HG03108 (cell line): ENCODE measurements around the gene TMEM63C.

Experiments used
- ATAC-seq: cut with Tn5 transposase; IDR thresholded peaks from one replicate; pipeline ENCODE4 v1.9.1; 2021; ENCODE audit warnings: moderate library complexity; ENCODE audit not compliant: unreplicated experiment

TMEM63C gene

DNA sequence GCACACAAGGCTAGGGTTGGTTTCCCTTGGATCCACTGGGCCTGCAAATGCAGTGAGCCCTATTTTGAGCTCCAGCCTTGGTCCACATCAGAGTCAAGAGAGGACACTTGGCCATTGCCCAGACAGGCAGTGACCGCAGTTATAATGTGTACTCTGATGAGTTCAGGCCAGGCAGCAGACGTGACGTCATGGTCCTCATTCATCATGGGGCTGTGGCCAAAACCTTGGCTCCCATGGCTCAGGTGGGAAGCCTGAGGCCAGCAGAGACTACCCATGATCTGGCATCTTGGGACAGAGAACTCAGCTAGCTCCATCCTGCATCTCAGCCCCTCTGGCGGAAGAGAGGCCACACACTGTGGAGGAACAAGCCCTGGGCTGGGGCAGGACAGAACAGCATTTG, 16.4 kb downstream of the TMEM63C start:
- ATAC-seq: no peak

DNA sequence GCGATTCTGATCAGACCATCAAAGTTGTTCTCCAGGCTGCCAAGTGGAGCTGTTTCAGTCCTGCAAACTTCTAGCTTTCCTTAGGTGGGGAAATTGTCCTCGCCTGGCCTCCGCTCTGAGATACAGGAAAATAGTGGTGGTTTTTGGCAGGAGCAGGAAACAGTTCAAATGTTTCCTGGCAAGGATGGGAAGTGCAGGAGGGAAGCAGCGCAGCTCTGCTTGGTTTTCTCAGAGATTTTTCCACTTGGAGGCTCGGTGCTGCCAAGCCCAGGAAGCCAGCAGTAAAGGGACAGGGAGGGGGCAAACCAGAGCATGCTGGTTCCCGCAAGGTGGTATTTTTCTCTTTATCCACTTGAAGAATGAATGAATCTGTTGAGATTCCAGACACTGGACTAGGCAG, 17.0 kb downstream of the TMEM63C start:
- ATAC-seq: no peak

DNA sequence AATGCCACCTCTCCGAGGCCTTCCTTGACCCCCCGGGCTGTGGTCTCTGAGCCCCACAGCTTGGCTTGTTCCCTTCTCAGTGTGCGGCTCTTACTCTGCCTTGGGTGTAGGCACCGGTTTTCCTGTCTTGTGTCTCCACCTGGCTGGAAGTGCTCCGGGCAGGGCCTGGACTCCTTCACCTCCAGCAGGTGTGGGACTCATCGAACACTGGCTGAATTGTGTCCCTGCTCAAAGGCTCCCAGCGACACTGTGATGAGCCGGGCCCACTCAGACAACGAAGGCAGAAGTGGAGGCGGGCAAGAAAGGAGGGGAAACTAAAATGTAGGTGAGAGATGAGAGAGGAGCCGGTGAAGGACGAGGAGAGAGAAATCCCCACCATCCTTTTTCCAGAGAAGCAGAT, 18.0 kb downstream of the TMEM63C start:
- no peak for ATAC-seq

DNA sequence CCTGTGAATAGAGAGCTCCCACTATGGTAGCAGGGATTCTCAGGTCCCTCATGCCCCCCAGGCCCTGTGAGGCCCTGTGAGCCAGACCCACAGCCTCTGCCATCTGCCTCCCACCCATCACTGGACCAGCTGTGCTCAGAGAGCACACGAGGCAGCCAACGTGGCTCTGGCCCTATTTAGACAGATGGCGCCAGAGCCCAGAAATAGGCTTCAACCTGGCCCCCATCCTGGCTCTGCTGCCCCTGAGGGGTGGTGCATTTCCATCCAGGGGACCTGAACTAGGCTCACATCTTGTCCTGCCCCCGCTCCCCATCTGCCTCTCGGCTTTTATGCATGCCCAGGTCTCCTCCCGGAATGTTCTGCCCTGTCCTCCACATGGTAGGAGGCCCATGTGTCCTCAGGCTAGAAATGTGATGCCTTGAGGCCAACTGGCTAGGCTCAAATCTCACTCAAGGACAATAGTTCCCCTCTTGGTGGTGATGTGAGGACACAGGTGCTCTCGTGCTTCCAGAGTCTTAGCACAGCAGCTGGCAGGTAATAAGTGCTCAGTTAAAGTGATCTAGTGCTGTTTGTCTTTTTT, 18.9 kb downstream of the TMEM63C start:
- no peak for ATAC-seq

DNA sequence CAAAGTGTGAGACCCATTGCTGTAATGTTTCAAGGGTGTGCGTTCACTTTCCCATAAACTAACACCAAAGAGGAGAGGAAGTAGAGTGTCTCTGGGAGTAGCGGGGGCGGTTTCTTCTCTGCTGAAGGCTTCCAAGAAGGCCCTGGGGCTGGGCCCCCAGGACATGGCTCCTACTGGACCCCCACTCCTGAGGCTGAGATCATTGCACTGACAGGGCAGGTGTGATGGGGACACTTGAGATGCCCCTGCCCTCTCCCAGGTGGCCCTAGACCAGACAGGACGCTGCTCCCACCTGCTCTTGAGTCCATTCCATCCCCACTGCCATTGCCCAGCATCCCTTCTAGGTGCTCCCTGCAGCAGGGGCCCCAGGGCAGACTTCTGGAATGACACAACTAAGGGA, 20.1 kb downstream of the TMEM63C start:
- no peak for ATAC-seq

DNA sequence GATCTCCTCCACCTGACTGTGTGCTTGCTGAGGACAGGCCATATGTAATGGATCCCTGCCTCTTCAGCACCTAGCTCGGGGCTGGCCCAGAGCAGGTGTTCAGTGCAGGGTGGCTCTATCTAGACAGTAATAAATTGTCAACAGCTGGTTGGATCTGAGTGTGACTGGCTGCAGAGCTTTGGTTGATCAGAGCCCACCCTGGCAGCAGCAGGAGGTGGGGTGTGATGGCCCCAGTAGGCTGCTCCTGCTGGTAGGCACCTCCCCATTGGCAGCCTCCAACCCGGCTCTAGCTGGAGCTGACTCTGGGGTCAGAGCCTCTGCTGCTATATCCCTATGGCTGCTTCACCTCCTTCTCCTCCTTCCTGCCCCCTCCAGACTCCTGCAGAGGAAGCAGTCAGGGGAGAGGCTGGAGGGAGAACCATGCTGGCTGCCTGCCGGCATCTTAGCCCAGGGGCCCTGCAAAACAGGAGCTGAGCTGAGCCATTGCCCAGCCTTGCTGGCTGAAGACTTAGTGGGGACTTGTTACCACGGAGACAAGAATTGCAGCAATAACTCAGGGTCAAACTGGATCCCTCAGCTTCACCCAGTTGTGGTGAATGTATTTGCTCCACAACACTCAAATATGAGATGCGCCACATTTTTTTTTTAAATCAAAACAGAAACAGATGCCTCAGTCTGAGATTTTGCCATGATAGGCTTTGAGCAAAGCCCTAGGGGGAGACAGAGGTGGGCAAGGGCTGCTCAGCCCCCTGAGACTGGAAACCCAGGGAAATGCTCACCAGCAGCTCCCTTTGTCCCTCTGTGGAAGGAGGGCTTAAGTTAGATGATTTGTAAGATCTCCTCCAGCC, 22.2 kb downstream of the TMEM63C start:
- ATAC-seq: no peak

DNA sequence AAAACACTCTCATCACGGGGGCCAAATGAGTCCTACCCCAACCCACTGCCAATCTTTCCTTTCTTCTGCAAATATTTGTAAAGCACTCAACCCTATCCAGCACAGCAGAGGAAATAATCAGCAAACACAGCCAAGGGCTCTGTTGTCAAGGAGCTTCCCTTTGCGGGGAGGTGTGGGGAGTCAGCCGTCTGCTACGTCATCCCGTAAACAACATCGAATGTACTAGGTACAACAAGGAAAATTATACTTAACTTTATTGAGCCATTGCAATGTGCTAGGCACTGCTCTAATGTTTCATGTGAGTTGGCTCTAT, 22.8 kb downstream of the TMEM63C start:
- no peak for ATAC-seq

DNA sequence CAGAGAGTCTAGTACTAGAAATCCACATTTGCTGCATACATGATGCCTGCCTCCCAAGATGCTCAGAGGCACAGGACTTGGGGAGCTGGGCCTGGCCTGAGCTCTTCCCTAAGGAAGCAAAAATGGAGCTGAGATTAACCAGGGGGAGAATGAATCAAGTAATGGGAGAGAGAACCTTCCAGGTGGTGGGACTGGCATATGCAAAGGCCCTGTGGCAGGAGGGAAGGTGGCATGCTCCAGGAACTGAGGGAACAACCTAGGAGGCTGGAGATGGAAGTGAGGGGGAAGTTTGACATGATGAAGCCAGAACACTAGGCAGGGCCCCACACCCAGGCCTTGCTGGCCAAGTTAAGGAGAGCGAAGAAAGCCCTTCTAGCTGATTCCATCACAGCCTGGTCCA, 23.3 kb downstream of the TMEM63C start:
- ATAC-seq: no peak

DNA sequence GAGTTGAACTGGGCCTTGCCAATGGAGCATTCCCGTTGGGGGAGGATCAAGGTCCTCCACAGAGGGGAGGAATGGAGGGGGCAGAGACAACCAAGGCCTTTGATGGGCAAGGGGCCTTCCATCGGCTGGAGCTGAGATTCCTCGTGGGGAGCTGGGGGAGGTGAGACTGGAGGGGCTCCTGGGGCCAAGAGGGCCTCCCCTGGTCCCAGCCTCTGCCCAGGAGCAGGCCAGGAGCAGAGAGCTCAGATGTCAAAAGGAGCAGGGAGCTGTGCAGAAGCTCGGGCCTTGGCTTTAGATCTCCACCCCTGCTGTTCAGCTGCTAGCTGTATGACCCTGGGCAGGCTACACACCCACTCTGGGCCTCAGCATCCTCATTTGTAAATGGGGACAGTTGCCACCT, 24.0 kb downstream of the TMEM63C start:
- no peak for ATAC-seq

DNA sequence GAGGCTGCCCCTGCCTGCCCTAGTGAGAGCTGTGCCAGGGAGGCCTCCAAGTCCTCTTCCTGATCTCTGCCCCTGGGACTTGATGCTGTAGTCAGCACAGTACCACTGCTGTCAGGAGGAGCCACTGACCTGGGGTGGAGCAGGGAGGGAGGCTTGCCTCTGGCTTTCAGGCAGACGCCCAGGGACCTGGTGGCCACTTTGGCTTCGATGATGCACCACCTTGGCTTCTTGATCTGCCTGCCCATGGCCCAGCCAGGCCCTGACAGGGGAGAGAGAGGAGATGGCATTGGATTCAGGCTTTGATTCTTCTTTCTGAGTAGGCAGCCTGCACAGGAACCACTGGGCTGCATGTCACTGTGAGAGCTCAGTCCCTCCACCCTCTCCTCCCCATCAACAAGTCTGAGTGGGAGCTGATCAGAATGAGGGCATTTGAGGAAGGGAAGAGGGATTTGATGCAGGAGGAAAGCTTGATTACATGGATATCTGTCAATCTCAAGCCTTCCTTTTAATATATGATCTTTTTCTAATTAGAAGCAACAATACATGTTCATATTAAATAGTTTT, 24.7 kb downstream of the TMEM63C start:
- no peak for ATAC-seq

DNA sequence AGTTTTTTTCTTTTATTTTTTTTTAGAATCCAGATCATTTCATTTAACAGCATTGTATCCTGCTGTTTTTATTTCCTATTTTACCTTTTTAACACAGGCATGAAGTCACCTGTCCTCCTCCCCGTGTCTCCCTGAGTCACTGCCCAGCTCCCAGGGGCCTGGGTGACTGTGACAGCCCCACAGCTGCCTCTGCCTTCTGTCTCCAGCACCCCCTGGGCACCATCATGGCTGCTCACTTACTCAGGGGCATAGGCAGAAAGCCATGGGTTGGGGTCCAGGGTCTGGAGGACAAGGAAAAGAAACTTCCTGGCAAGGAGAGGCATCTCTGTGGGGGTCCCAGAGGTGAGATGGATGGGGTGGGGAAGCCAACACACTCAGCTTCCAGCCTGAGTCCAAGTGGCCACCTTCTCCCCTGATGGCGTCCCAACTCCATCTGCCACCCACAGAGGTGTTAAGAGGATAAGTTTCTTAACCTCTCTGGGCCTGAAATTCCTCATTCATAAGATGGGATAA, 25.3 kb downstream of the TMEM63C start:
- no peak for ATAC-seq

DNA sequence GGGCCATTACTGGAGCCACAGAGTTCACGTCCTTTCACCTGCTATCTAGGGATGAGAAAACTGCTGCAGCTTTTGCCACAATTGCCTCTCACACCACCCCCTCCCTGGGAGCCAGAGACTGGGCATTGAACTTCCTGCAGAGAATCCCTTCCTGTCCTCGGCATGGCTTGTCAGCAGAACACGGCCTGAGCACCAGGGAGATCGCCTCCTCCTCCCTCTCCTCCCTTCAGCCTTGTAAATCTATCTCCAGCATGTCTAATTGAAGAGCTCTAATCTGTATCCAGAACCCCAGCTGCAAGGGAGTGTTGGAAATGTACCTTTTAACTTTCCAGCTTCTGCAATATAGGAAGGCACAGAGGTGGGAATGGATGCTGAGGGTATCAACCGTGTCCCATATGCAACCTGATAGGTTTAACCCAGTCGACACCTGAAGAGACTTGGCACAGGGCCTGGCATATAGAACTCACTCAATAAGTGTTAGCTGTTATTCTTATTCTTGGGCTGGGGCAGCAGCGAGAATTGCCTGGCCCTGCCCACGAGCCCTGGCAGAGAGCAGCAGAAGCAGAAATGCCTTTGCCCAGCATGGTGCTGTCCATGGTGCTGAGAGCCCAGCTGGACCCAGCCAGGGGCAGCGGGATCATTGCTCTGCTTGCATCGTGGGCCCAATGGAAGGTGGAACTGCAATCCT, 26.8 kb downstream of the TMEM63C start:
- no peak for ATAC-seq

DNA sequence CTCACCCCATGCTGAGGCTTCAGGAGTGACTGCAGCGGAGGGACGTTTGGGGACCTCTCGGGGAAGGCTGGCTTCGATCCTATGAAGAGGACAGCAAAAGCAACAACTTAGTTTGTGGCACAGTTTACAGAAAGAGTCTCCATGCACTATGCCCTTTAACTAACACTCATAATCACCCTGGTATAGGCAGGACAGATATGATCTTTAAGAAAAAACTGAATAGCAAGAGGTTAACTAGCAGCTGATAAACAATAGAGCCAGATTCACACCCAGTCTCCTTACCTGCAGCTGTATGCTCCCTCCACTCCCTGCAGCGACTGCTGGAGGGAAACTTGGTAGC, 27.4 kb downstream of the TMEM63C start:
- no peak for ATAC-seq

DNA sequence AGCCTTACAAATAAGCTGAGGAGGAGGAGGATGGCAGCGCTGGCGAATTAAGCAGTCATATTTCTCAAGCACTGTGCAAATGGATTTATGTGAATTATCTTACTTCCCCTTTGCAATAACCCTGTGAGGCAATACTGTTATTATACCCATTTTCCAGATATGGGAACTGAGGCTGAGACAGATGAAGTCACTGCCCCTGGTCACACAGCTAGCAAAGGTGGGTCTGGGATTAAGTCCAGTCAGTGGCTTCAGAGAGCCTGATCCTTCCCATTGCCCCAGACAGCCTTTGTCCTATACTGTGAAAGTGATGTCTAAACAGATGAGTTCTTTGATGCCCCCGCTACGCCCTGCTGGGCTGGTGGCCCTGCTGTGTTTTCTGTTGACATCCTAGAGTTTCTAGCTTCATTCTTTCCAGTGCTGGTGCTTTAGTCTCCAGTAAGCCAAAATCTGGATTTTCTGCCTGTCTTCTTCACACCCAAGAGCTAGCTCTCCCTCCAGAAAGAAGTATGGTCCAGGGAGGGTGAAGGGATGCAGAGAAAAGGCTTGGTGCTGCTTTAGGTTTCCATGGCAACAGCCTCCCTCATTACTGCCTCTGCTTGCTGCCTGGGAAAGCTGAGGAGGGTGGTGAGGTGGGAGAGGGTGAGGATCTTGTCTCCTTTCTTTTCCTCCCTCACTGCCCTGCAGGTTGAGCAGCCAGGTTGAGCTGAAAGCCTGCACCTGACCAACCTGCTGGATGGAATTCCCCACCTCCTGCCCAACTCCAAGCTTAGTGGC, 30.7 kb downstream of the TMEM63C start:
- no peak for ATAC-seq

DNA sequence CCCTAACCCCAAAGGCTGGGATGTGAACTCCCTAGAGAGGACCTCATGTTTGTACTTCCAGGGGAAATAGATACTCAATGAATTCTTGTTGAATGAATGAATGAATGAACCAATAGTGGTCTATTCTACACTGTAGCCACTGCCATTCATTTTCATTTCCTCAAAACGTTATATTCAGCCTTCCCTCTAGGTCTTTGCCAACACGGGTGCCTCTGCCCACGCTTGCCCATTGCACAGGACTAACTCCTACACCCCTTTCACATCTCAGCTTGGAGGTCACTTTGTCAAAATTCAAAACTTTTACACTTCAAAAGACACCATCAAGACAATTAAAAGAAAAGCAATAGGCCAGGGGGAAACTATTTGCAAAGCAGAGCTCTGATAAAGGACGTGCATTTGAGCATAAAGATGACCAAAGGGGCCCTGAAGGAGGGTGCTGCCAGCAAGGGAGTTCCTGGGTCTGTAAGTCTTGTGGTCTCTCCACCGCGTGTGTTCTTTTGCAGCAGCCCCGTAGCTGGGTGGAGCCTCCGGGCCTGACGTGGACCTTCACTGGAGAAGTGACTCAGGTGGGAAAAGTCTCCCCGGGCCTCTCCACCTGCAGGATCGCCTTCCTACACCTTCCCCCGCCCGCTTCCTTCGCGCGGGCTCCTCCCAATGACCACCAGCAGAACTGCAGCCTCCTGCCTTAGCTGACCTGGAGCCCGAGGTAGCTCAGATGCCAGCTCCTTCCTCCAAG, 31.5 kb downstream of the TMEM63C start:
- no peak for ATAC-seq

DNA sequence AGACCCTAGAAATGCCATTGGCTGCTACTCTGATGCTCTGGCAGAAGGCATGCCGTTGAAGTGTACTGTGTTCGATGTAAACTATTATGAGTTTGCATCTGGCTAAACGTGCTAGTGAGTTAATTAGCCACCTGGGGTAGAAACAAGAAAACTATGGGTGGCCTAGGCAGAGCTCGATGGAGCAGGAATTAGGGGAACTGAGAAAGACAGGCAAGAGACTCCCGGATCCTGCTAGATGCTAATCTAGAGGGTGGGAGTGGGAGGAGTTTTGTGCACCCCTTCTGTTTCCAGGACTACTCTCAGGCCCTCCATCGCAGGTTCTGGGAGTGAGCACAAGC, 32.0 kb downstream of the TMEM63C start:
- no peak for ATAC-seq

DNA sequence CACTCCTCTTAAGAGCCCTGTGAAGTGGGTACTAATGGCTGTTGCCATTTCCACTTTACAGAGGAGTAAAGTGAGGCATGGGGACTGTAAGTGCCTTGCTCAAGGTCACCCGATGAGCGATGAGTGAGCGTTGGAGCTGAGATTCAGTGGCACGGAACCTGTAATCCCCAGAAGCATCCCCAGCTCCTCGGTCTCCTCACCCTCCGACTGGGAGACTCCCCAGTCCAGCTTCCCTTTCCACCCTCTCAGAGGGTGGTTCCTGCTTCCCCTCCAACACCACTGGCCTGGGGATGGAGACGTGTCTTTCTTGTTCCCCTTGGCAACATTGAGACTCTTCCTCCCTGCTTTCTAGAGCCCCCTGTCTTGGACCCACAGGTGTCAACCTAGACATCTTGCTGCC, 32.6 kb downstream of the TMEM63C start:
- ATAC-seq: no peak

DNA sequence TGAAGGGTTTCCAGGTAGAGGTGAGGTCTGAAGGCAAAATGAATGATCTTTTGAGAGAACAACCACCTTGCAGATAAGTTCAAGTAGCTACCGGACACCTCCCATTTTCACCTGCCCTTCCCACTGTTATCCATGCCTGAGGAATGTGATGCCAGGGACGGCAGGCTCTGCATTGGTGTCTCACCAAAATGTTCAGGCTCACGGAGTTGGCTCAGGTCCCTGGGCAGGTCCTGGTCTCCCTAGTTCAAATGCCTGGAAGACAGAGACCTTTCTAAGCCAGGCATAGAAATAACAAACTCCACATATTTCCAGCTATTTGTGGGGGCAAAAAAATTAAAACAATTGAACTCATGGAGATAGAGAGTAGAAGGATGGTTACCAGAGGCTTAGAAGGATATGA, 36.0 kb downstream of the TMEM63C start:
- ATAC-seq: no peak

DNA sequence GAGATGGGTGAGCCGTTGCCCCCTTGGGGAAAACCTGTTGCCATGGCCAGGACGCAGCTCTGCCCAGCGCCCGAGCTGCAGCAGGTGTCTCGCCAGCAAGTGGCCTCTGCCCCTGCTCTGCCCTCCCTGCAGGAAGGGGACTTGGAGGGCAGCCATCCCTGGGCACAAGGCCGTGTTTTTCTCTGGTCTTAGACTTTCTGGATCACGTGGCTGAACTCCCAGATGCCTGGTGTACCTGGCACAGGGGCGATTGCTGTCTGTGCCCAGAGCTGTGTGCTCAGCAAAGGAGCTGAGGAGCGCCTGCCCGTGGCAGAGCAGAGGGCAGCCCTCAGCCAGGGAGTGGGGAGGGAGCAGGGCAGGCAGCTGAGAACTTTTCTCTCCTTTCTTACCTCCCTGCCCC, 38.0 kb downstream of the TMEM63C start:
- no peak for ATAC-seq

DNA sequence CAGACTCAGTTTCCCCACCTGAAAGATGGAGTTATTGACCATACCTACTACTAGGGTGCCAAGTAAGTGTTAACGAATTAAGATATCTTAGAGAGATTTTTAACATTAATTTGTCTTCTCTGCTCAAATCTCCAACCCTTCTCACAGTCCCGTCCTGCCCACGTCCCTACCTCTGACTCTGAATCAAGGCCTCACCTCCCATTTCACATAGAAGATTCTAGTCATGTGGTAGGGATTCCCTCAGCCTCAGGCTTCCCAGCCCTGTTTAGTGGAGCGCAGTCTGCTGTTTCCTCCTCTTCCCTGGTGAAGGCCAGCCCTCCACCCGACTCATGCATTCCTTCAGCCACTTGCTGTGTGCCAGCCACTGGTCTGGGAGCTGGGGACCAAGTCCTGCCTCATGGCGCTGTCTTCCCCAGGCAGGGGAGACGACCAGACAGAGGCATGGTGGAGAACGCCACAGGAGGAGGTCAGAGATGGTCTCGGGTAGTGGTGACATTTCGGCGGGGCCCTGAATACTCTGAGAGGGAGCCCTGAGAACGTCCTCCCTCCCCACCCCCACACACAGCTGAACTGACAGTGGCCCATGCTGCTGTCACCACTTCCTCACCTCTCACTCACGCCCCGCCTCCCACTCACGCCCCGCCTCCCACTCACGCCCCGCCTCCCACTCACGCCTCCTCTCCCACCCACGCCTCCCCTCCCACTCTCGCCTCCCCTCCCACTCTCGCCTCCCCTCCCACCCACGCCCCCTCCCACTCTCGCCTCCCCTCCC, 38.8 kb downstream of the TMEM63C start:
- ATAC-seq: no peak
